H1 (cell line): Measurements from ENCODE around the gene KCNMA1. TPM values are rescaled to one million over a fixed set of nuclear protein-coding genes. Genes with fewer than 3 reads are reported as not detected.

Experiments
- CTCF ChIA-PET: fragments of 300-600 bp; sonication (Branson Sonifier 250); formaldehyde crosslinking; loops from one replicate; lab custom pipeline; 2021; ENCODE audit not compliant: partially characterized antibody; lab: Charles Lee
- POLR2A ChIA-PET: fragments of 300-600 bp; sonication (Branson Sonifier 250); formaldehyde crosslinking; loops from one replicate; lab custom pipeline; 2021; ENCODE audit warnings: inconsistent platforms; ENCODE audit not compliant: partially characterized antibody; lab: Charles Lee
- DNase-seq, 2 experiments: peaks; one replicate each; pipeline versions ENCODE4 v3.0.0 to v3.0.0-alpha.2; 2010 to 2022; ENCODE audit warnings: low spot score in 2 of 2, low read depth in 1 of 2, mixed read lengths in 1 of 2
- FAIRE-seq: peaks from 2 replicates; lab custom pipeline; 2011; peaks lifted over from hg19 to GRCh38; lab: Jason Lieb, UNC
- H2AFZ ChIP-seq: 2 replicates; pipeline ENCODE4 v1.8.1; 2012; ENCODE audit warnings: low read length, inconsistent platforms
- H2AK5ac ChIP-seq: 2 replicates; pipeline ENCODE4 v1.6.1; 2013; ENCODE audit warnings: low read depth, low read length
- H2BK120ac ChIP-seq: replicated peaks from 2 replicates; pipeline ENCODE3; 2013; ENCODE audit warnings: low read depth, low read length, inconsistent platforms
- H2BK12ac ChIP-seq: 2 replicates; pipeline ENCODE4 v1.6.1; 2013; ENCODE audit warnings: low read depth, low read length
- H2BK15ac ChIP-seq: 2 replicates; pipeline ENCODE4 v1.6.1; 2013; ENCODE audit warnings: low read length
- H2BK20ac ChIP-seq: 2 replicates; pipeline ENCODE4 v1.6.1; 2013; ENCODE audit warnings: low read length
- H2BK5ac ChIP-seq: 2 replicates; pipeline ENCODE4 v1.6.1; 2013; ENCODE audit warnings: low read depth, low read length
- H3K14ac ChIP-seq: 2 replicates; pipeline ENCODE4 v1.6.1; 2013; ENCODE audit warnings: inconsistent platforms; ENCODE audit not compliant: insufficient read length
- H3K18ac ChIP-seq: 2 replicates; pipeline ENCODE4 v1.6.1; 2013; ENCODE audit warnings: low read length; ENCODE audit errors: extremely low read depth
- H3K23ac ChIP-seq: 2 replicates; pipeline ENCODE4 v1.6.1; 2013; ENCODE audit warnings: inconsistent platforms; ENCODE audit not compliant: insufficient read length
- H3K23me2 ChIP-seq: 2 replicates; pipeline ENCODE4 v1.6.1; 2013; ENCODE audit warnings: low read depth, low read length
- H3K27ac ChIP-seq: 2 replicates; pipeline ENCODE4 v1.6.1; 2011; ENCODE audit warnings: low read depth, low read length, inconsistent platforms
- H3K27me3 ChIP-seq, 4 experiments: replicated peaks in 1 of 4; 1 replicate in 1 of 4; 2 replicates in 3 of 4; pipeline versions ENCODE4 v1.6.1 to v1.8.1; 2011 to 2013; ENCODE audit warnings: low read length in 3 of 4, mild to moderate bottlenecking in 3 of 4, inconsistent platforms in 2 of 4, mixed read lengths in 2 of 4, moderate library complexity in 1 of 4; ENCODE audit not compliant: control insufficient read depth in 3 of 4, insufficient read depth in 3 of 4; ENCODE audit errors: extremely low read depth in 1 of 4
- H3K36me3 ChIP-seq, 4 experiments: 2 replicates each; pipeline versions ENCODE4 v1.6.1 to v1.8.1; 2011 to 2013; ENCODE audit warnings: mild to moderate bottlenecking in 4 of 4, low read length in 3 of 4, moderate library complexity in 2 of 4, control low read depth in 1 of 4, inconsistent platforms in 1 of 4; ENCODE audit not compliant: insufficient read depth in 4 of 4, control insufficient read depth in 2 of 4
- H3K4ac ChIP-seq: replicated peaks from 2 replicates; pipeline ENCODE3; 2013; ENCODE audit warnings: low read length, low read depth, mixed read lengths, inconsistent platforms; ENCODE audit not compliant: insufficient read length
- H3K4me1 ChIP-seq, 4 experiments: replicated peaks in 1 of 4; 1 replicate in 1 of 4; 2 replicates in 3 of 4; pipeline versions ENCODE4 v1.6.1 to v1.8.1; 2011 to 2013; ENCODE audit warnings: low read length in 3 of 4, inconsistent platforms in 2 of 4, mixed read lengths in 1 of 4; ENCODE audit not compliant: insufficient read depth in 4 of 4, control insufficient read depth in 3 of 4
- H3K4me2 ChIP-seq, 2 experiments: 2 replicates each; pipeline versions ENCODE4 v1.6.1 to v1.8.1; 2011 to 2013; ENCODE audit warnings: low read depth in 2 of 2, low read length in 2 of 2, control low read depth in 1 of 2, inconsistent platforms in 1 of 2, mild to moderate bottlenecking in 1 of 2; ENCODE audit not compliant: insufficient read depth in 1 of 2
- H3K4me3 ChIP-seq, 4 experiments: fragments of 200-600, 300-600 bp in 1 of 4; sonication (generic), shearing (Covaris generic), sonication (Bioruptor Twin) in 1 of 4; 2 replicates each; pipeline versions ENCODE4 v1.5.1 to v1.8.1; 2011 to 2016; ENCODE audit warnings: low read length in 4 of 4, low read depth in 3 of 4, control low read depth in 2 of 4, inconsistent platforms in 2 of 4, mild to moderate bottlenecking in 2 of 4, mixed read lengths in 1 of 4, moderate library complexity in 1 of 4; ENCODE audit not compliant: insufficient read depth in 2 of 4; ENCODE audit errors: extremely low read depth in 1 of 4
- H3K56ac ChIP-seq: replicated peaks from 2 replicates; pipeline ENCODE3; 2013; ENCODE audit warnings: low read depth, mild to moderate bottlenecking, mixed read lengths, low read length, inconsistent platforms; ENCODE audit not compliant: insufficient read length
- H3K79me1 ChIP-seq: 2 replicates; pipeline ENCODE4 v1.6.1; 2013; ENCODE audit warnings: low read depth, low read length, control low read depth
- H3K79me2 ChIP-seq, 2 experiments: 2 replicates each; pipeline versions ENCODE4 v1.6.1 to v1.8.1; 2012 to 2013; ENCODE audit warnings: low read length in 2 of 2, mild to moderate bottlenecking in 2 of 2, inconsistent platforms in 1 of 2; ENCODE audit not compliant: insufficient read depth in 2 of 2, control insufficient read depth in 1 of 2
- H3K9ac ChIP-seq, 4 experiments: replicated peaks in 1 of 4; 1 replicate in 1 of 4; 2 replicates in 3 of 4; pipeline versions ENCODE4 v1.6.1 to v1.8.1; 2011 to 2013; ENCODE audit warnings: low read depth in 3 of 4, low read length in 3 of 4, control low read depth in 2 of 4, mild to moderate bottlenecking in 2 of 4, moderate library complexity in 2 of 4, inconsistent platforms in 1 of 4; ENCODE audit errors: extremely low read depth in 1 of 4
- H3K9me3 ChIP-seq, 2 experiments: 2 replicates each; pipeline versions ENCODE4 v1.6.1 to v1.8.1; 2012 to 2013; ENCODE audit warnings: mild to moderate bottlenecking in 2 of 2, moderate library complexity in 2 of 2, control low read depth in 1 of 2, inconsistent platforms in 1 of 2, low read depth in 1 of 2, low read length in 1 of 2, mixed read lengths in 1 of 2; ENCODE audit not compliant: insufficient read depth in 2 of 2
- H4K20me1 ChIP-seq, 2 experiments: replicated peaks in 1 of 2; 2 replicates each; pipeline versions ENCODE3 to v1.8.1; 2011 to 2013; ENCODE audit warnings: inconsistent platforms in 2 of 2, low read length in 2 of 2, mild to moderate bottlenecking in 1 of 2; ENCODE audit not compliant: insufficient read depth in 2 of 2, control insufficient read depth in 1 of 2
- H4K5ac ChIP-seq: 2 replicates; pipeline ENCODE4 v1.6.1; 2013; ENCODE audit warnings: low read length, low read depth, mixed read lengths, inconsistent platforms; ENCODE audit not compliant: insufficient read length
- H4K8ac ChIP-seq: 2 replicates; pipeline ENCODE4 v1.8.0; 2013; ENCODE audit warnings: mild to moderate bottlenecking, moderate library complexity, low read length, inconsistent platforms; ENCODE audit not compliant: insufficient read depth; ENCODE audit errors: extremely low read depth
- H4K91ac ChIP-seq: replicated peaks from 2 replicates; pipeline ENCODE3; 2013; ENCODE audit warnings: low read length, mixed read lengths, inconsistent platforms; ENCODE audit not compliant: insufficient read length
- ASH2L ChIP-seq: fragments of 200-600, 300-600 bp; sonication (generic); IDR thresholded peaks from one replicate; pipeline ENCODE4 v1.7.1; 2017; ENCODE audit warnings: low read length
- CBX5 ChIP-seq: fragments of 300-800, 300-1000 bp; sonication (generic); IDR thresholded peaks from 2 replicates; pipeline ENCODE4 v1.7.1; 2016; ENCODE audit warnings: antibody characterized with exemption, low read length, low read depth
- CEBPB ChIP-seq: IDR thresholded peaks from 2 replicates; pipeline ENCODE4 v1.6.1; 2012; ENCODE audit warnings: low read depth, low read length
- CREB1 ChIP-seq: IDR thresholded peaks from 2 replicates; pipeline ENCODE4 v1.6.1; 2012; ENCODE audit warnings: inconsistent platforms
- JUND ChIP-seq: IDR thresholded peaks from 2 replicates; pipeline ENCODE4 v1.6.1; 2011; ENCODE audit warnings: mild to moderate bottlenecking, improper control_type of control experiment, low read length
- KDM1A ChIP-seq: fragments of 200-600, 300-600 bp; sonication (generic); IDR thresholded peaks from 2 replicates; pipeline ENCODE4 v1.7.1; 2016; ENCODE audit warnings: mild to moderate bottlenecking, low read length, borderline replicate concordance
- KDM4A ChIP-seq: IDR thresholded peaks from one replicate; pipeline ENCODE4 v1.7.1; 2012; ENCODE audit warnings: low read depth, mild to moderate bottlenecking, moderate library complexity, low read length, inconsistent platforms; ENCODE audit not compliant: severe bottlenecking
- SP1 ChIP-seq: IDR thresholded peaks from 2 replicates; pipeline ENCODE4 v1.6.1; 2011; ENCODE audit warnings: low read depth, low read length
- SP4 ChIP-seq: IDR thresholded peaks from 2 replicates; pipeline ENCODE4 v1.6.1; 2012; ENCODE audit warnings: low read length, inconsistent platforms
- WGBS, 2 experiments: shearing (Covaris generic) in 1 of 2; methylation state at CpG; one replicate each; pipeline versions ENCODE4 v1.1.6 to v1.1.7; 2013 to 2015; ENCODE audit warnings: low lambda C conversion rate in 2 of 2, mixed read lengths in 2 of 2, inconsistent platforms in 1 of 2, low coverage in 1 of 2, missing lambda C conversion rate in 1 of 2; ENCODE audit not compliant: insufficient replicate concordance in 2 of 2, insufficient coverage in 1 of 2, insufficient read length in 1 of 2; ENCODE audit errors: extremely low coverage in 1 of 2, missing lambda C conversion rate in 1 of 2; 5-methylcytosine and 5-hydroxymethylcytosine counted together
- polyA plus RNA-seq, 7 experiments: library from polyadenylated mRNA; depleted of rRNA in 3 of 7; stranded (reverse) in 5 of 7; unstranded in 2 of 7; fragments of >200 nt in 5 of 7; fragments of 200-250 nt in 2 of 7; gene quantifications; 1 replicate in 5 of 7; 2 replicates in 1 of 7; 4 replicates in 1 of 7; pipeline versions ENCODE4 v1.2.1 to v1.2.3, GENCODE V29; 2011 to 2013; ENCODE audit warnings: missing spikeins in 2 of 7, mixed read lengths in 2 of 7
- total RNA-seq: library from RNA; stranded (reverse); fragmentation: NEBNext Ultra II Directional; extraction: Animal tissue kit (Norgen Biotek cat#: 25700); gene quantifications from 2 replicates; pipeline ENCODE4 v1.2.1, GENCODE V29; 2021
- TF ChIP-seq, protein P1 (sequence below), 3 experiments: IDR thresholded peaks; 1 replicate in 2 of 3; 2 replicates in 1 of 3; pipeline versions ENCODE4 v1.5.1 to v1.6.1; 2011; ENCODE audit warnings: low read length in 3 of 3, mild to moderate bottlenecking in 3 of 3, inconsistent platforms in 2 of 3, low read depth in 1 of 3, moderate library complexity in 1 of 3; ENCODE audit not compliant: insufficient read depth in 1 of 3; ENCODE audit errors: control extremely low read depth in 1 of 3
- TF ChIP-seq, protein P2 (sequence below): IDR thresholded peaks from 2 replicates; pipeline ENCODE4 v1.6.1; 2011; ENCODE audit warnings: low read length, improper control_type of control experiment

Gene KCNMA1
- total and polyA plus RNA-seq, 2 of the 8 experiments (the other 6 are each of a cell fraction or from before 2014, with no cell fraction given) = 10.2 to 11.1 TPM

DNA sequence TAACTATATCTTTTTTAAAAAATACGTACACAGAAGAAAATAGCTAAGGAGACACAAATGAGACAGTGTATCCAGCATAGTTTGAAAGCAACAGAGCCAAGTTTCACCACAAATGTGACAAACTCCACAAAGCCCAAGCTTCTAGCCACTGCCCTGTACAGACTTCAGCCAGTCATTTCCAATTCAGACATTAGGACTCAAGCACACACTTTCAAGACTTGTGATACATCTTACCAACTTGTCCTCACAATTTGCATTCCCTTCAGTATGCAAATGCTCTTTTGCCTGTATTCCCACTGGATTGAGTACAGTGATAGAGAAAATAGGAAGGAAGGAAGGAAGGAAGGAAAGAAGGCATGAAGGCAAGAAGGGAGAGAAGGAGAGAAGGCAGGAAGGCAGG lies 510.4 kb downstream of the KCNMA1 start:
- Histone ChIP-seq H4K20me1 (no peaks in the 10 kb centered on the region), H3K4me3 (no peak overlapping the region), H3K79me1 (no peaks in the 10 kb centered on the region), H3K4me1 (no peaks in the 10 kb centered on the region), H3K56ac (no peak overlapping the region), H3K9me3 (no peaks in the 10 kb centered on the region), H4K91ac (no peak overlapping the region)
- TF ChIP-seq SP1 (no peak), ASH2L (no peak), CREB1 (no peak), JUND (no peak), KDM1A (no peak), SP4 (no peak), CEBPB (no peak), KDM4A (no peak), CBX5 (no peak)
- TF ChIP-seq, protein P1, sequence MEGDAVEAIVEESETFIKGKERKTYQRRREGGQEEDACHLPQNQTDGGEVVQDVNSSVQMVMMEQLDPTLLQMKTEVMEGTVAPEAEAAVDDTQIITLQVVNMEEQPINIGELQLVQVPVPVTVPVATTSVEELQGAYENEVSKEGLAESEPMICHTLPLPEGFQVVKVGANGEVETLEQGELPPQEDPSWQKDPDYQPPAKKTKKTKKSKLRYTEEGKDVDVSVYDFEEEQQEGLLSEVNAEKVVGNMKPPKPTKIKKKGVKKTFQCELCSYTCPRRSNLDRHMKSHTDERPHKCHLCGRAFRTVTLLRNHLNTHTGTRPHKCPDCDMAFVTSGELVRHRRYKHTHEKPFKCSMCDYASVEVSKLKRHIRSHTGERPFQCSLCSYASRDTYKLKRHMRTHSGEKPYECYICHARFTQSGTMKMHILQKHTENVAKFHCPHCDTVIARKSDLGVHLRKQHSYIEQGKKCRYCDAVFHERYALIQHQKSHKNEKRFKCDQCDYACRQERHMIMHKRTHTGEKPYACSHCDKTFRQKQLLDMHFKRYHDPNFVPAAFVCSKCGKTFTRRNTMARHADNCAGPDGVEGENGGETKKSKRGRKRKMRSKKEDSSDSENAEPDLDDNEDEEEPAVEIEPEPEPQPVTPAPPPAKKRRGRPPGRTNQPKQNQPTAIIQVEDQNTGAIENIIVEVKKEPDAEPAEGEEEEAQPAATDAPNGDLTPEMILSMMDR (IDR thresholded peaks at IDR 0.05; ENCODE audit: control extremely low read depth in 1 of 3, insufficient read depth in 1 of 3, low read depth in 1 of 3, low read length in 3 of 3) = no peak
- TF ChIP-seq, protein P2, sequence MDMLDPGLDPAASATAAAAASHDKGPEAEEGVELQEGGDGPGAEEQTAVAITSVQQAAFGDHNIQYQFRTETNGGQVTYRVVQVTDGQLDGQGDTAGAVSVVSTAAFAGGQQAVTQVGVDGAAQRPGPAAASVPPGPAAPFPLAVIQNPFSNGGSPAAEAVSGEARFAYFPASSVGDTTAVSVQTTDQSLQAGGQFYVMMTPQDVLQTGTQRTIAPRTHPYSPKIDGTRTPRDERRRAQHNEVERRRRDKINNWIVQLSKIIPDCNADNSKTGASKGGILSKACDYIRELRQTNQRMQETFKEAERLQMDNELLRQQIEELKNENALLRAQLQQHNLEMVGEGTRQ = no peak
- TF ChIP-seq, all 59 proteins: peak for 0
- Histone ChIP-seq H3K27ac (no peak overlapping the region), H3K23me2 (no peaks in the 10 kb centered on the region), H4K5ac (no peak overlapping the region), H3K79me2 (no peaks in the 10 kb centered on the region), H2BK15ac (no peak overlapping the region), H3K9ac (no peak overlapping the region), H3K18ac (no peak overlapping the region), H3K23ac (no peak overlapping the region), H2AFZ (no peak overlapping the region), H3K4ac (no peak overlapping the region), H3K14ac (no peak overlapping the region), H3K27me3 (no peaks in the 10 kb centered on the region), H3K4me2 (no peak overlapping the region), H2BK5ac (no peak overlapping the region), H2AK5ac (no peak overlapping the region), H2BK12ac (no peak overlapping the region), H4K8ac (no peak overlapping the region), H3K36me3 (no peaks in the 10 kb centered on the region), H2BK120ac (no peak overlapping the region), H2BK20ac (no peak overlapping the region)
- CTCF ChIA-PET = interaction anchor here (0.8 kb wide), 1 partner anchor 13 kb away, joined by 3 read pairs; no protein-coding TSS in a partner anchor
- FAIRE-seq (no peak), DNase-seq (no peak)
- WGBS, 2 experiments = 80% methylated on average over 1 of the region's 1 CpG; no CpG with 5 or more reads in 1 of the 2 experiments
- POLR2A ChIA-PET = no interaction called here
